Measurements from ENCODE around the gene ISOC2. TPM values are rescaled to one million over a fixed set of nuclear protein-coding genes. Genes with fewer than 3 reads are reported as not detected.
A peak's percentile ranks its signal among the peaks of the same experiment; 100 is the strongest.
"Not testable (repeated sequence)": the region's sequence is repeated elsewhere in the genome, so short reads cannot be mapped to it uniquely, and the experiment has no call there.

The ISOC2 gene
- total and polyA plus RNA-seq, 2 donors: 35.1 to 94.1 TPM

DNA sequence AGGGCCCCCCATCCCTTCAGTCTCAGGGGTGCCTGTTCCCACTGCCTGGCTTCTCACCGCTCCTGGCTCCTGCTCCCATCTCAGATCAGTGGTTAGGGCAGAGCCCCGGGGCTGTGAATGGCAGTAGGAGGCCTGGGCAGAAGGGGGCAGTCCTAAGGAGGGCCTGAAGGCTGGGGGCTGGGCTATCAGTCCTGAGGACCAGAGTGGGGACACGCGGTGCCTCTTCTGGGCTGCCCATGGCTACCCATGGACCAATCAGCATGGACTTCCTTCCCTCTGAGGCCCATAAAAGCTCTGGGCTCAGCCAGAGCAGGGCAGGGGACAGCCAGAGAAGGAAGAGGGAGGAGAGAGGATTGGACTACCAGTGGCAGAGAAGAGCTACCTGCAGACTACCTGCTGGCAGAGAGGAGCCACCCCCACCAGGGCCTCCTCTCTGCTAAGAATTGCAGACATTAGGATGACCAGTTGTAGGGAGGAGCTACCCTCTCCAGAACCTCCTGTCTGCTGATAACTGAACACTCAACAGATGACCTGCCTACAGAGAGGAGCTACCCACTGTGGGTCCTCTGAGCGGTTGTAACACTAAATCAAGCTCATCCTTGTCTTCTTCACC, 41.7 kb downstream of the ISOC2 start:
- no peak overlapping the region for H3K4me3 ChIP-seq (ENCODE audit: low read depth, low read length)
- DNase-seq (ENCODE audit: extremely low spot score): no peak
- no peaks in the 10 kb centered on the region for H3K4me1 ChIP-seq (ENCODE audit: insufficient read depth)
- H3K36me3 ChIP-seq (ENCODE audit: insufficient read depth): no peaks in the 10 kb centered on the region
- WGBS: 61% methylated on average over 5 of the region's 5 CpGs
- H3K27ac ChIP-seq (ENCODE audit: low read depth): no peak overlapping the region

DNA sequence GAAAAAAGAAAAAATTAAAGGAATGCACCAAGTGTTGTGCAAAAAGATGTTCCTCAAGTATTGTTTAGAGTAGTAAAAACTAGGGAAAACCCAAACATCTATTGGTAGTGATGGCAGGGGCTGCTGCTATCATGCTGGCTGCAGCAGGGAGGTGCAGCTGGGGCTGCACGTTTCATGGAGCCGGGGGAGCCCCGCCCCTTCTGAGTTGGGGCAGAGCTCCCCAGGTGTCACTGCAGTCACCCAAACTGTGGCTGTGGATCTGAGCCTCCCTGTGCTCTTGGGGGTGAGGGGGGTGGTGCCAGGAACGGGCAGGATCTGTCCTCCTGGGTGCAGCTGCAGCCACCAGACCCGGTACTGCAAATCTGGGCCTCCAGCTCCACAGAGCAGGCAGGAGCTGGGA, 42.3 kb downstream of the ISOC2 start:
- Histone ChIP-seq H3K4me3 (ENCODE audit: low read depth, low read length) (no peak overlapping the region), H3K4me1 (ENCODE audit: insufficient read depth) (no peaks in the 10 kb centered on the region), H3K36me3 (ENCODE audit: insufficient read depth) (no peaks in the 10 kb centered on the region), H3K27ac (ENCODE audit: low read depth) (no peak overlapping the region)
- WGBS: 62% methylated on average over 5 of the region's 5 CpGs
- DNase-seq (ENCODE audit: extremely low spot score): no peak

DNA sequence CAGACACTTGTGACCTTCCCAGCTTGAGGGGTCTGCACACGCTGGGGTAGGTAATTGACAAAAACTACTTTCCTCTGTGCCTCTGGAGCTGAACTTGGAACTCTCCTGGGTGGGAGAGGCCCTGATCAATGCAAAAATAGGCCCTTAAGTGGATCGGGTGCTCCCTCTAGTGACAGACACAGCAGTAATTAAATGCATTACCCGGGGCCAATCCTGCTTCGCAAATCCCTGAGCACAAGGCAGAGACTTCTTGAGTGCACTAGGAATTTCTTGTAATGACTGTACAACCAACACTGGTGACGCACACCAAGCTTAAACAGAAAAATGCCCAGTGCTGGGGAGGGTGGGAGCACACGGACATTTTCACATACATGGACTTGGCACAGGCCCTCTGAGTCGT, 43.3 kb downstream of the ISOC2 start:
- peak; percentile 68 for DNase-seq (ENCODE audit: extremely low spot score)
- H3K4me3 ChIP-seq (ENCODE audit: low read depth, low read length): no peak overlapping the region
- no peak overlapping the region for H3K27ac ChIP-seq (ENCODE audit: low read depth)
- no peaks in the 10 kb centered on the region for H3K36me3 ChIP-seq (ENCODE audit: insufficient read depth)
- WGBS: 14% methylated on average over 7 of the region's 7 CpGs
- H3K4me1 ChIP-seq (ENCODE audit: insufficient read depth): no peaks in the 10 kb centered on the region

DNA sequence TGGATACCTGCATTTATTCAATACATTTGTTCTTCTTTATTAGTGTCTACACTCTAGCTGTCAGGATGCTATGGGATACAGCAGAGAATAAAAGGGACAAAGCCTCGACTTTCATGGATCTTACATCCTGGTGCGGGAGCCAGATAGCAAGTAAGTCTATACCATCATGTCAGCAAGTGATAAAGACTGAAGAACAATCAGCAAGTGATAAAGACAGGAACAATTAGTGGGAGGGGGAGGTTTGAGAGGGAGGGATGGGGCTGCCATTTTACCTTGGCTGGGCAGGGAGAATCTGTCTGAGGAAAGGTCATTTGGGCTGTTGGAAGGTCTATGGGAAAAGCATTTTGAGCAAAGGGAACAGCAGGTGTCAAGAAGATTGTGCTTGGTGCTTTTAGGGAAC, 51.3 kb downstream of the ISOC2 start:
- H3K36me3 ChIP-seq (ENCODE audit: insufficient read depth): no peaks in the 10 kb centered on the region
- no peak overlapping the region for H3K4me3 ChIP-seq (ENCODE audit: low read depth, low read length)
- no peaks in the 10 kb centered on the region for H3K4me1 ChIP-seq (ENCODE audit: insufficient read depth)
- H3K27ac ChIP-seq (ENCODE audit: low read depth): no peak overlapping the region
- 94% methylated on average over 2 of the region's 2 CpGs for WGBS
- no peak for DNase-seq (ENCODE audit: extremely low spot score)

DNA sequence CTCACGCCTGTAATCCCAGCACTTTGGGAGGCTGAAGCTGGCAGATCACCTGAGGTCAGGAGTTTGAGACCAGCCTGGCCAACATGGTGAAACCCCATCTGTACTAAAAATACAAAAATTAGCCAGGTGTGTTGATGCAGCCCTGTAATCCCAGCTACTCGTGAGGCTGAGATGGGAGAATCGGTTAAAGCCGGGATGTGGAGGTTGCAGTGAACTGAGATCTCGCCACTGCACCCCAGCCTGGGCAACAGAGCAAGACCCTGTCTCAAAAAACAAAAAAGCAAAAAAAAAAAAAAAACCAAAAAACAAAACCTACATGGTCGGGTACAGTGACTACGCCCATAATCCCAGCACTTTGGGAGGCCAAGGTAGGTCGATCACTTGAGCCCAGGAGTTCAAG, 52.3 kb downstream of the ISOC2 start:
- not testable (repeated sequence) for H3K4me1 ChIP-seq (ENCODE audit: insufficient read depth); DNase-seq (ENCODE audit: extremely low spot score); H3K36me3 ChIP-seq (ENCODE audit: insufficient read depth); H3K4me3 ChIP-seq (ENCODE audit: low read depth, low read length); H3K27ac ChIP-seq (ENCODE audit: low read depth)
- WGBS: 91% methylated on average over 8 of the region's 8 CpGs

DNA sequence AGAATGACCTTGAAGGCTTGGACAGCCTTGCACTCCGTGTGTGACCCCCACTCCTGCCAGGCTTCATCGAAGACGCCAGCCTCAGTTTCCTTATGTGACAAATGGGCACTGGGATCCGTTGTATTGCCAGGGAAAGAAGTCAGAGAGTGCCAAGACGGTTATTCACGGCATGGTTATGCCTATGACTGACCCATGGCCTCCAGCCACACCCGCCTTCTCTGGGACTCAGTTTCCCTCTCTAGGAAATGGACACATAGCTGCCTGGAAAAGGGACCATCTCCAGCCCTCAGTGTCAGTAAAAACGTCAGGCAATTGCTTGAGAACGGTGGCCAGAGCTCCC, 52.9 kb downstream of the ISOC2 start:
- no peaks in the 10 kb centered on the region for H3K36me3 ChIP-seq (ENCODE audit: insufficient read depth)
- H3K4me3 ChIP-seq (ENCODE audit: low read depth, low read length): no peak overlapping the region
- peak overlapping the region; percentile 43 for H3K27ac ChIP-seq (ENCODE audit: low read depth)
- 63% methylated on average over 9 of the region's 9 CpGs for WGBS
- no peak for DNase-seq (ENCODE audit: extremely low spot score)
- no peaks in the 10 kb centered on the region for H3K4me1 ChIP-seq (ENCODE audit: insufficient read depth)

DNA sequence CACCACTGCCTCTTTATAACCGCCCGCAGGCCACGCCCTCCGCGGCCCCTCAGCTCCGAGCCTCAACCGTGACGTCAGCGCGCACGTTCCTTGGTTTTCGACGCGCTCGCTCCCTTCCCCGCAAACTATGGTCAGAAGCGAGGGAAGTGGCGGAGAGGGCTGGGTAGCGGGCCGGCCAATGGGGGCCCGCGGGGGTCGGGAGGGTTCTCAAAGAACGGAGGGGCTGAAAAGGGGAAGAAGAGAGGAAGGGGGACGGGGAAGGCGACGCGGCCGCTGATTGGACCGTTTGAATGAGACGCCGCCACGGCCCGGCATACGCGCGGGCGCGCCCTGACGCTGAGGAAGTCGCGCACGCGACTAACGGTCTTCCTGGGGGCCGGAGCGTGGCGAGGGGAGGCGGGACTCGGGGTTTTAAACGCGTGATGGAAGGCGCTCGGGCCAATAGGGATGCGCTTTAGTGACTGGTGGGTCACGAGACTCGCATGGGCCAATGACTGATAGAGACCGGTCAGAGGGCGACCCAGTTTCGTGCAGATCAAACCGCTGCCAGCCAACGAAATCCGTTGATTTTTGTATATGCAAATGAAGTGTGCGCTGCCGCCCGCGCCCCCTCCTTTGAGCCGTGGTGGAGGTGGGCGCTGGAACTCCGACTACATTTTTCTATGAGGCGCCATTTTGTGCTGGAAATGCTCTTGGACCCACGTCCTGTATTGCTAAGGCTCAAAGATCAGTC, 53.5 kb downstream of the ISOC2 start:
- peak; percentile 98 for DNase-seq (ENCODE audit: extremely low spot score)
- Histone ChIP-seq H3K27ac (ENCODE audit: low read depth) (peak overlapping the region; percentile 99), H3K36me3 (ENCODE audit: insufficient read depth) (no peaks in the 10 kb centered on the region), H3K4me3 (ENCODE audit: low read depth, low read length) (peak overlapping the region; percentile 90), H3K4me1 (ENCODE audit: insufficient read depth) (no peaks in the 10 kb centered on the region)
- WGBS: under 1% methylated on average over 72 of the region's 72 CpGs

DNA sequence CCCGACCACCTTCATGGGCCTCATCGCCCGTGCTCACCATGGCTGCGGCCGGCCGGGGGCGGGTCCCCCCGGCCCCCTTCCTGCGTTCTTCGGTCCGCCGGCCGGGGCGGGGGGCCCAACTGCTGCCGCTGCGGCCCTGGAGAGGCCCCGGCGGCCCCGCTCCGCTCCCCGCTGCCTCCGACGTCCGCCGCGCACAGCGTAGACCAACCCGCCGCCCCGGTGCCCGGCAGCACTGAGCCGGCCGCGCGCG, 54.0 kb downstream of the ISOC2 start, which contains the start of gene UBE2S:
UBE2S (minus strand) TSS at position 239 of the 250 bp plus-strand sequence; CDS start at position 40, 199 bp downstream.
- not testable (repeated sequence) for H3K36me3 ChIP-seq (ENCODE audit: insufficient read depth); DNase-seq (ENCODE audit: extremely low spot score); H3K4me1 ChIP-seq (ENCODE audit: insufficient read depth)
- Histone ChIP-seq H3K4me3 (ENCODE audit: low read depth, low read length) (peak within 1 kb of the TSS; percentile 90), H3K27ac (ENCODE audit: low read depth) (peak within 1 kb of the TSS; percentile 99)
- WGBS: under 1% methylated on average over 36 of the region's 36 CpGs

DNA sequence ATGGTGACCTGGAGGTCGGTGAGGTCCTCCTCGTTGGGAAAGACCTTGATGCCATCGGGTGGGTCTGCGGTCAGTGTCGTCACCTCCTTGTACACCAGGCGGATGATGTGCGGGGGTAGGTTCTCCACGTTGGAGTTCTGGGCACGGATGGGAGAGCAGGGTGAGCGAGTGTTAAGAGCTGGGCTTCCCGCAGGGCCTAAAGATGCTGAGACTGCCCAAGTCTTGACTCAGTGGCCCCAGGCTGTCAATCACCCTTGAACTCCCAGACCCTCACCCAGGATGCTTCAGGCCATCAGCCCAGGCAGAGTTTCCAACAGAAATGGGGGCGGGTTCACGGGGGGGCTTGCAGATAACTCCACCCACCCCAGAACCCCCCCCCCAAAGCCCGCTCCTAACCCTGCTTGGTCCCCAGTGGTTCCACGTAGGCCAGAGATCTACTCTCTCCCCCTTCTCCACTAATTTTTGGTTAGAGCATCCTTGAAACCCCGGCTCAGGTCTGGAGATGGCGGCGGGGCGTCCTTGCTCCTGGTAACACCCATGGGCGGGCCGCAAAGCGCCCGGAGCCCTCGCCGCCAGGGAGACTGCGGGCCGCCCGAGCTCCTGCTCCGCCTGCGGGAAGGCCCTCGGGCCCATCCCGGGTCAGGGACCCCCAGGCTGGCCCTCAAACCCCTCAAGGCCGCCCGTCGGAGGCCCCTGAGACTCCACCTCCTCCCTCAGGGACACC, 54.5 kb downstream of the ISOC2 start:
- Histone ChIP-seq H3K4me3 (ENCODE audit: low read depth, low read length) (peak overlapping the region; percentile 90), H3K36me3 (ENCODE audit: insufficient read depth) (no peaks in the 10 kb centered on the region), H3K4me1 (ENCODE audit: insufficient read depth) (no peaks in the 10 kb centered on the region), H3K27ac (ENCODE audit: low read depth) (peak overlapping the region; percentile 99)
- no peak for DNase-seq (ENCODE audit: extremely low spot score)
- 9% methylated on average over 35 of the region's 35 CpGs for WGBS

DNA sequence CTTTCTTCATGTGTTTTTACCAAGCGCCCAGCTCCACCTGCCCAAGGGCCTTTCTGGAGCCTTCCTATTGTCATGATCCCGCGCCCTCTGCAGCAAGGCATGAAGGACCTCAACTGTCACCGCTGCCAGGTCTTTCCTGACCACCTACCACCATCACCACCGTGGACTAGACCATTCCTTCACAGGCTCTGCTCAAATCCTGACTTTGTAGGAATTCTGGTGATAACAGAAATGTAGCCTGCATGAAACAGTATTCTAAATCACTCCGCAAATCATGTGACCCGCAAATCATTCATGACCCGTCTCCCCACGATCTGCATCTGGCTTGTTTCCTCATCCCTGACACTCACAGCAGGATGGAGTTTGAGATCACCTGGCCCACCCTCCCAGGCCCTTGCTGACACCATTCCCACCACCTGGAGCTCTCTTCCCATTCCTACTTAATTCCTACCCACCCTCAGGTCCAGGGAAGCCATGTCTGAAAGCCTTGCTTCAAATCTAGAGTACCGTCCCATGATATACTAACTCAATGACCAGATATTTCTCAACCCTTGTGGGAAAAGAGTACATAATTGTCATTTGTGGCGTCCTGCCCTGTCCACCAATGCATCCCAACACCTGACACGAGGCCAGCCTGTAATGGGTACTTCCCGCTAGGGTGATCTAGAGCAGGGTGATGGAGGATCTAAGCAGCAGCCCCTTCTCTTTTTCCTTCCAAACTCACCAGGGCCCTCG, 55.2 kb downstream of the ISOC2 start:
- H3K4me3 ChIP-seq (ENCODE audit: low read depth, low read length): peak overlapping the region; percentile 90
- no peaks in the 10 kb centered on the region for H3K36me3 ChIP-seq (ENCODE audit: insufficient read depth)
- no peak for DNase-seq (ENCODE audit: extremely low spot score)
- H3K4me1 ChIP-seq (ENCODE audit: insufficient read depth): no peaks in the 10 kb centered on the region
- 77% methylated on average over 14 of the region's 14 CpGs for WGBS
- H3K27ac ChIP-seq (ENCODE audit: low read depth): no peak overlapping the region

DNA sequence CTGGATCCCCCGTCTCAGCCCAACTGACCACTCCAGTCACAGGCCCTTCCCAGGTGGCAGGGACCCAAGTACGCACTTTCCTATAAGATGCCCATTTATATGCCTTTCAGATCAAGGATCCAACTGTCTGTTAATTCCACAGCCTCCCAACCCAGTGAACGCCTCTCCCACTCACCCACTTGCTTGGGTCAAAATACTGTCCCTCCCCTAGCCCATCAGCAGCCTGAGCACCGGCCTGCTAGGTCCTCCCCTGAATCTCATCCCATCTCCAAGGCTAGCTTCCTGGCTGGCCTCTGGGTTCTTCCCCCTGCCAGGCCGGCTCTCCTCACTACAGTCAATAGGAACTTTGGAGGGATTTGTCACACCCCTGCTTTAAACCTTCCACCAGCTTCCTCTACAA, 55.8 kb downstream of the ISOC2 start:
- H3K36me3 ChIP-seq (ENCODE audit: insufficient read depth): no peaks in the 10 kb centered on the region
- H3K4me3 ChIP-seq (ENCODE audit: low read depth, low read length): no peak overlapping the region
- 80% methylated on average over 5 of the region's 5 CpGs for WGBS
- H3K4me1 ChIP-seq (ENCODE audit: insufficient read depth): no peaks in the 10 kb centered on the region
- no peak overlapping the region for H3K27ac ChIP-seq (ENCODE audit: low read depth)
- DNase-seq (ENCODE audit: extremely low spot score): no peak

Measured in urinary bladder (tissue), 4 donors.